CD14-positive monocyte (primary cell): ENCODE results near the gene HMCN1. TPM values are rescaled to one million over a fixed set of nuclear protein-coding genes. Genes with fewer than 3 reads are reported as not detected.

ENCODE experiments used
- DNase-seq, 3 donors: peaks; one replicate each; pipeline ENCODE4 v3.0.0-alpha.2; 2011 to 2022
- H2AFZ ChIP-seq: 2 replicates; pipeline ENCODE4 v1.6.0; 2012; ENCODE audit warnings: mild to moderate bottlenecking, low read depth, low read length, inconsistent platforms; ENCODE audit not compliant: insufficient read depth, poor library complexity, severe bottlenecking
- H3K27ac ChIP-seq, 2 donors: 1 replicate in 1 of 2; 2 replicates in 1 of 2; pipeline ENCODE4 v1.5.1; 2012 to 2013; ENCODE audit warnings: low read length in 2 of 2, control low read depth in 1 of 2, inconsistent platforms in 1 of 2, low read depth in 1 of 2, mild to moderate bottlenecking in 1 of 2
- H3K27me3 ChIP-seq, 2 donors: one replicate each; pipeline versions ENCODE4 v1.6.0 to v1.6.1; 2011 to 2013; ENCODE audit warnings: low read length in 2 of 2; ENCODE audit not compliant: control insufficient read depth in 2 of 2, insufficient read depth in 2 of 2
- H3K36me3 ChIP-seq, 2 donors: replicated peaks in 1 of 2; 1 replicate in 1 of 2; 2 replicates in 1 of 2; pipeline versions ENCODE4 v1.5.1 to v1.6.1; 2012 to 2013; ENCODE audit warnings: low read length in 2 of 2, control low read depth in 1 of 2, inconsistent platforms in 1 of 2, mild to moderate bottlenecking in 1 of 2; ENCODE audit not compliant: insufficient read depth in 2 of 2, control insufficient read depth in 1 of 2
- H3K4me1 ChIP-seq, 2 donors: 1 replicate in 1 of 2; 2 replicates in 1 of 2; pipeline versions ENCODE4 v1.5.1 to v1.6.1; 2012 to 2013; ENCODE audit warnings: low read length in 2 of 2, control low read depth in 1 of 2, inconsistent platforms in 1 of 2, mild to moderate bottlenecking in 1 of 2, moderate library complexity in 1 of 2; ENCODE audit not compliant: insufficient read depth in 2 of 2, control insufficient read depth in 1 of 2
- H3K4me2 ChIP-seq: replicated peaks from 2 replicates; pipeline ENCODE3; 2012; ENCODE audit warnings: low read length, moderate library complexity, mild to moderate bottlenecking; ENCODE audit not compliant: poor library complexity, severe bottlenecking; ENCODE audit errors: extremely low read depth
- H3K4me3 ChIP-seq, 3 experiments: fragments of 200-600 bp in 1 of 3; sonication (generic) in 1 of 3; replicated peaks in 1 of 3; 1 replicate in 2 of 3; 2 replicates in 1 of 3; pipeline ENCODE4 v1.5.1; 2011 to 2013; ENCODE audit warnings: low read length in 3 of 3, mild to moderate bottlenecking in 3 of 3, control low read depth in 2 of 3, low read depth in 2 of 3, inconsistent platforms in 1 of 3, moderate library complexity in 1 of 3
- H3K79me2 ChIP-seq: 2 replicates; pipeline ENCODE4 v1.6.0; 2012; ENCODE audit warnings: mild to moderate bottlenecking, control low read depth, inconsistent platforms, low read length, moderate library complexity; ENCODE audit not compliant: insufficient read depth
- H3K9ac ChIP-seq: 2 replicates; pipeline ENCODE4 v1.6.0; 2017; ENCODE audit warnings: low read length, mild to moderate bottlenecking; ENCODE audit not compliant: insufficient read depth, poor library complexity, severe bottlenecking
- H3K9me3 ChIP-seq, 2 donors: replicated peaks in 1 of 2; 1 replicate in 1 of 2; 2 replicates in 1 of 2; pipeline versions ENCODE4 v1.5.1 to v1.6.1; 2012 to 2013; ENCODE audit warnings: low read length in 2 of 2, control low read depth in 1 of 2; ENCODE audit not compliant: control insufficient read depth in 1 of 2, insufficient read depth in 1 of 2
- H4K20me1 ChIP-seq: 2 replicates; pipeline ENCODE4 v1.6.0; 2012; ENCODE audit warnings: mild to moderate bottlenecking, low read length, control low read depth, moderate library complexity; ENCODE audit not compliant: insufficient read depth
- H3K27ac Mint-ChIP-seq, 7 donors: one replicate each; pipeline ENCODE4 v1.8.0; 2020; ENCODE audit warnings: mild to moderate bottlenecking in 7 of 7, mixed read lengths in 7 of 7, moderate library complexity in 6 of 7, inconsistent platforms in 2 of 7
- H3K27me3 Mint-ChIP-seq, 3 donors: one replicate each; pipeline ENCODE4 v1.8.0; 2021 to 2022; ENCODE audit warnings: low read depth in 3 of 3, mild to moderate bottlenecking in 3 of 3, mixed read lengths in 3 of 3, moderate library complexity in 3 of 3, inconsistent platforms in 1 of 3
- H3K36me3 Mint-ChIP-seq, 2 donors: one replicate each; pipeline ENCODE4 v1.8.0; 2020; ENCODE audit warnings: mixed read lengths in 2 of 2, inconsistent platforms in 1 of 2, mild to moderate bottlenecking in 1 of 2
- H3K4me1 Mint-ChIP-seq: one replicate; pipeline ENCODE4 v1.8.0; 2020; ENCODE audit warnings: mild to moderate bottlenecking, mixed read lengths
- H3K4me3 Mint-ChIP-seq, 2 donors: one replicate each; pipeline ENCODE4 v1.8.0; 2020; ENCODE audit warnings: mild to moderate bottlenecking in 2 of 2, mixed read lengths in 2 of 2, moderate library complexity in 1 of 2
- H3K9me3 Mint-ChIP-seq, 7 donors: one replicate each; pipeline ENCODE4 v1.8.0; 2020 to 2022; ENCODE audit warnings: mixed read lengths in 7 of 7, mild to moderate bottlenecking in 6 of 7, moderate library complexity in 6 of 7, inconsistent platforms in 2 of 7
- CTCF ChIP-seq: fragments of 200-600 bp; IDR thresholded peaks from one replicate; pipeline ENCODE4 v1.8.0; 2022; ENCODE audit warnings: antibody characterized with exemption, mild to moderate bottlenecking
- WGBS: methylation state at CpG from one replicate; pipeline ENCODE4 v1.1.5; 2013; ENCODE audit warnings: missing lambda C conversion rate; ENCODE audit not compliant: insufficient coverage; 5-methylcytosine and 5-hydroxymethylcytosine counted together
- intact Hi-C, 2 donors: fragments of 100-400 bp; cut with micrococcal nuclease; formaldehyde crosslinking; loops; one replicate each; pipeline versions ENCODE4 v1.15.0 to v1.15.1; 2023
- polyA plus RNA-seq, 3 donors: library from polyadenylated mRNA; depleted of rRNA in 1 of 3; unstranded in 2 of 3; stranded (reverse) in 1 of 3; fragments of 300-500 nt in 2 of 3; fragments of >200 nt in 1 of 3; fragmentation: Illumina TruSeq in 2 of 3; gene quantifications; 1 replicate in 2 of 3; 2 replicates in 1 of 3; pipeline ENCODE4 v1.2.3, GENCODE V29; 2012 to 2021

The HMCN1 gene
- polyA plus RNA-seq, 3 donors, result not detected

GRCh38 chr1:185808631-185809030 is 74.4 kb downstream of the HMCN1 start:
- Histone ChIP-seq H3K27me3 (no peaks in the 10 kb centered on the region), H3K27ac (no peak overlapping the region), H3K4me2 (no peak overlapping the region), H3K79me2 (no peaks in the 10 kb centered on the region), H2AFZ (no peak overlapping the region), H3K9me3 (no peaks in the 10 kb centered on the region), H3K9ac (no peak overlapping the region), H3K4me3 (no peak overlapping the region), H3K4me1 (no peaks in the 10 kb centered on the region), H4K20me1 (no peaks in the 10 kb centered on the region), H3K36me3 (no peaks in the 10 kb centered on the region)
- Mint-ChIP-seq H3K4me3 (no peak overlapping the region), H3K4me1 (no peaks in the 10 kb centered on the region), H3K27me3 (peaks cover 0 to 4% (median 2%) of the 10 kb centered on the region in 3 donors), H3K9me3 (no peaks in the 10 kb centered on the region), H3K27ac (no peak overlapping the region), H3K36me3 (no peaks in the 10 kb centered on the region)
- no peak for TF ChIP-seq CTCF
- WGBS, result no CpG with 5 or more reads among the region's 1 CpG
- intact Hi-C loops, result no loop called here
- no peak for DNase-seq

GRCh38 chr1:185811073-185811709 is 77.0 kb downstream of the HMCN1 start:
- Histone ChIP-seq H3K4me1 (no peaks in the 10 kb centered on the region), H3K27ac (no peak overlapping the region), H3K4me2 (no peak overlapping the region), H3K79me2 (no peaks in the 10 kb centered on the region), H3K36me3 (no peaks in the 10 kb centered on the region), H3K9me3 (no peaks in the 10 kb centered on the region), H3K27me3 (no peaks in the 10 kb centered on the region), H3K9ac (no peak overlapping the region), H3K4me3 (no peak overlapping the region), H2AFZ (no peak overlapping the region), H4K20me1 (no peaks in the 10 kb centered on the region)
- Mint-ChIP-seq H3K4me3 (no peak overlapping the region), H3K9me3 (no peaks in the 10 kb centered on the region), H3K4me1 (no peaks in the 10 kb centered on the region), H3K27me3 (peaks cover 0 to 2% (median 0%) of the 10 kb centered on the region in 3 donors), H3K27ac (no peak overlapping the region), H3K36me3 (no peaks in the 10 kb centered on the region)
- intact Hi-C loops, result no loop called here
- no peak for DNase-seq
- WGBS, result no CpG with 5 or more reads among the region's 3 CpGs
- no peak for TF ChIP-seq CTCF
